Thyroid gland (tissue), 4 donors: Measurements from ENCODE around the gene KCNIP1. TPM values are rescaled to one million over a fixed set of nuclear protein-coding genes. Genes with fewer than 3 reads are reported as not detected.
A peak's percentile ranks its signal among the peaks of the same experiment; 100 is the strongest.

Experiments
- DNase-seq, 2 donors: peaks; one replicate each; pipeline ENCODE4 v3.0.0-alpha.2; 2019
- H3K27ac ChIP-seq, 3 donors: fragments of 200-600 bp; sonication (generic); 1 replicate in 2 of 3; 2 replicates in 1 of 3; pipeline ENCODE4 v1.5.1; 2016 to 2019; ENCODE audit warnings: mild to moderate bottlenecking in 1 of 3, moderate library complexity in 1 of 3
- H3K27me3 ChIP-seq: fragments of 200-600 bp; sonication (generic); one replicate; pipeline ENCODE4 v1.5.1; 2019
- H3K36me3 ChIP-seq, 2 donors: fragments of 200-600 bp; sonication (generic); one replicate each; pipeline ENCODE4 v1.5.1; 2016 to 2019
- H3K4me1 ChIP-seq, 2 donors: fragments of 200-600 bp; sonication (generic); one replicate each; pipeline ENCODE4 v1.5.1; 2017 to 2019
- H3K4me3 ChIP-seq, 3 donors: fragments of 200-600 bp; sonication (generic); replicated peaks in 1 of 3; 1 replicate in 2 of 3; 2 replicates in 1 of 3; pipeline ENCODE4 v1.5.1; 2016; ENCODE audit warnings: mild to moderate bottlenecking in 1 of 3
- H3K9me3 ChIP-seq: fragments of 200-600 bp; sonication (generic); one replicate; pipeline ENCODE4 v1.5.1; 2017
- CTCF ChIP-seq, 6 experiments: fragments of 200-600 bp in 3 of 6; fragments of 450-650 bp in 3 of 6; sonication (generic) in 3 of 6; IDR thresholded peaks; one replicate each; pipeline ENCODE4 v1.5.1; 2016 to 2019; ENCODE audit warnings: antibody characterized with exemption in 6 of 6, mild to moderate bottlenecking in 2 of 6, inconsistent platforms in 1 of 6, moderate library complexity in 1 of 6
- POLR2A ChIP-seq, 2 donors: fragments of 450-650 bp; IDR thresholded peaks; one replicate each; pipeline ENCODE4 v1.6.1; 2017; ENCODE audit warnings: antibody characterized with exemption in 2 of 2, mild to moderate bottlenecking in 2 of 2, moderate library complexity in 1 of 2
- WGBS, 2 donors: methylation state at CpG; one replicate each; pipeline ENCODE4 v1.1.5; 2017; 5-methylcytosine and 5-hydroxymethylcytosine counted together
- intact Hi-C: fragments of 100-400 bp; cut with DNase I; formaldehyde crosslinking; loops from one replicate; pipeline ENCODE4 v1.15.1; 2023
- total RNA-seq, 4 donors: library from RNA; depleted of rRNA; stranded (reverse); fragments of >200 nt; gene quantifications; one replicate each; pipeline ENCODE4 v1.2.3, GENCODE V29; 2016

The KCNIP1 gene
- total RNA-seq, 4 donors from 2014 or later: 0.54 to 1.7 TPM; not detected in 2

- TF ChIP-seq CTCF (IDR thresholded peaks at IDR 0.05) (no peak), POLR2A (IDR thresholded peaks at IDR 0.05) (no peak)
- peak overlapping the region; percentile 58 to 96 (median 73) for H3K27ac ChIP-seq
- intact Hi-C loops: no loop called here
Measured at GRCh38 chr5:170756691-170757090, 252.9 kb downstream of the KCNIP1 start.

GRCh38 chr5:170757182-170757601, 253.4 kb downstream of the KCNIP1 start:
- Histone ChIP-seq H3K4me3 (no peak overlapping the region), H3K4me1 (peaks cover 36 to 43% of the 10 kb centered on the region in 2 donors), H3K36me3 (no peaks in the 10 kb centered on the region), H3K9me3 (no peaks in the 10 kb centered on the region), H3K27me3 (no peaks in the 10 kb centered on the region), H3K27ac (peak overlapping the region; percentile 58 to 96 (median 73))
- WGBS, 2 donors: 23 to 45% methylated on average over 4 of the region's 4 CpGs
- no peak for DNase-seq
- intact Hi-C loops: no loop called here
- TF ChIP-seq POLR2A (IDR thresholded peaks at IDR 0.05): no peak
- TF ChIP-seq CTCF (IDR thresholded peaks at IDR 0.05): no peak

More at GRCh38 chr5:170756691-170757090, 252.9 kb downstream of the KCNIP1 start:
- H3K4me3 ChIP-seq: no peak overlapping the region
- no peaks in the 10 kb centered on the region for H3K27me3 ChIP-seq
- peaks cover 41 to 48% of the 10 kb centered on the region in 2 donors for H3K4me1 ChIP-seq
- H3K9me3 ChIP-seq: no peaks in the 10 kb centered on the region
- H3K36me3 ChIP-seq: no peaks in the 10 kb centered on the region
- WGBS, 2 donors: 83 to 86% methylated on average over 8 of the region's 8 CpGs
- DNase-seq: no peak

- intact Hi-C loops: no loop called here
- Histone ChIP-seq H3K4me1 (peaks cover 31 to 39% of the 10 kb centered on the region in 2 donors), H3K36me3 (no peaks in the 10 kb centered on the region), H3K4me3 (no peak overlapping the region), H3K27ac (peak overlapping the region in 2 of 3 donors; percentile 73 to 96), H3K9me3 (no peaks in the 10 kb centered on the region), H3K27me3 (no peaks in the 10 kb centered on the region)
- no peak for DNase-seq
- WGBS, 2 donors: 92 to 94% methylated on average over 2 of the region's 2 CpGs
- TF ChIP-seq POLR2A (IDR thresholded peaks at IDR 0.05): no peak
- no peak for TF ChIP-seq CTCF (IDR thresholded peaks at IDR 0.05)
Measured at GRCh38 chr5:170757669-170758068, 253.8 kb downstream of the KCNIP1 start.

- intact Hi-C loops: no loop called here
- no peaks in the 10 kb centered on the region for H3K27me3 ChIP-seq
- 92 to 93% methylated on average over 3 of the region's 3 CpGs for WGBS, 2 donors
- TF ChIP-seq CTCF (IDR thresholded peaks at IDR 0.05) (no peak), POLR2A (IDR thresholded peaks at IDR 0.05) (no peak)
- no peaks in the 10 kb centered on the region for H3K9me3 ChIP-seq
- no peak overlapping the region for H3K27ac ChIP-seq
- no peak for DNase-seq
- H3K36me3 ChIP-seq: no peaks in the 10 kb centered on the region
- no peak overlapping the region for H3K4me3 ChIP-seq
- H3K4me1 ChIP-seq: peaks cover 29 to 31% of the 10 kb centered on the region in 2 donors
Measured at GRCh38 chr5:170758481-170758880, 254.7 kb downstream of the KCNIP1 start.

GRCh38 chr5:170760113-170760512, 256.3 kb downstream of the KCNIP1 start:
- Histone ChIP-seq H3K36me3 (no peaks in the 10 kb centered on the region), H3K9me3 (no peaks in the 10 kb centered on the region), H3K27me3 (no peaks in the 10 kb centered on the region), H3K4me1 (peaks cover 27% of the 10 kb centered on the region in 2 donors), H3K4me3 (no peak overlapping the region), H3K27ac (no peak overlapping the region)
- DNase-seq: no peak
- TF ChIP-seq POLR2A (IDR thresholded peaks at IDR 0.05) (no peak), CTCF (IDR thresholded peaks at IDR 0.05) (no peak)
- intact Hi-C loops: no loop called here
- 88 to 89% methylated on average over 4 to 9 of the region's 9 CpGs for WGBS, 2 donors
